Cerebellar cortex (tissue), 1 donor: ENCODE measurements around the gene ANKRD12.
A peak's percentile ranks its signal among the peaks of the same experiment; 100 is the strongest.
"Not testable (repeated sequence)": the region's sequence is repeated elsewhere in the genome, so short reads cannot be mapped to it uniquely, and the experiment has no call there.

Source experiments
- DNase-seq: peaks from one replicate; pipeline ENCODE4 v3.0.0-alpha.2; 2015; ENCODE audit warnings: low spot score

Gene ANKRD12

GRCh38 chr18:9233771-9234440 is 97.3 kb downstream of the ANKRD12 start:
- DNase-seq: no peak

DNA sequence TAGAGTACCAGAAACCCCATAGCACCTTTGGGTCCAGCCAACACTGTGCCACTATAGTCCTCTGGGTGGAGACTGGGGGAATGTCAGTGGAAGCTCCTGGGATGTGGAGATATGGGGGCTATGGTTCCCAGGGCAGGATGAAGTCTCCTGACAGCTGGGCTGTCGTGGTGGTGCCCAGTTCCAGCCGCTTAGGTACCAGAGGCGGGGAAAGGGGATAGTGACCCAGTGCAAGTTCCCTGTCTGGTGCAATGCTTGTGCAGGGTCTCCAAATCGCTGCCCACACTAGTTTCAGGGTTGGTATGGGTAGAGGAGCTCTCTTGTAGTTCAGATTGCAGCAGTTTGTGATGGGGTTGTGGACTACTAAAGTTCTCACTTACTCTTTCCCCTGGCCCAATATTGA is 97.9 kb downstream of the ANKRD12 start:
- no peak for DNase-seq

- DNase-seq: no peak
Observed at GRCh38 chr18:9237981-9238380, 101.4 kb downstream of the ANKRD12 start.

DNA sequence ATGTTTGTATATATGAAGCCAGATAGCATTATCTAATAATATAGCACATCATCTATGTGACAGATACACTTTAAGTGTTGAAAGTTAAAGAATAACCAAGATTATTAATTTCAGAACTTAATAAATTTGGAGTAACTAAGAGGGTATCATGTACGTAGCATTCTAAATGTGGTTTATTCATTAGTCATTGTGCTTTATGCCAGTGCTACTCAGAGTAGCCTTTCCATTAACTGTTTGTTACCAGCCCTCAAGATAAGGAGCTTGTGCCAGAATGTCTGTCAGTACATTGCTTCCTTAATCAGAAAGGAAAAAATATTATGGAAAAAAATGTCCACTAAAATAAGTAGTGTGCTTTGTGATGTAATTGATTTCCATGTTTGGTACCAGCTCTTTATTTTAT is 103.1 kb downstream of the ANKRD12 start:
- no peak for DNase-seq

DNA sequence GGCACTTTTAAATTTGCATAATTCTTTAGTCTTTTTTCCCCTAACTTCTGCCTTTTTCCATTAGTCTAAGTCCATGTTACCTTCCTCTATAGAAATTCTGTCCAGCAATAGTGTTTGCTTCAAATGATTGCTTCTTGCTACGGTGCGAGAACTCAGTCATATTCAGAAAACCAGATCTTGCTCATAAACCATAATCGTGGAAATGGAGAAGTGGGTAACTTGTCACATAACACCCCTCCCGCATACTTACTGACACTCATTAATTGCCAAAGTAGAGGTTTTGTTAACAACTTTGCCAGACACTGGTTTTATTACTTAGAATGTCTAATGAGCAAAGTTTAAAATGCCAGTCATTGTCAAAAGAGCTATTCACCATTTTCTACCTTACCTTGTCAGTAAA is 103.7 kb downstream of the ANKRD12 start:
- DNase-seq: no peak

DNA sequence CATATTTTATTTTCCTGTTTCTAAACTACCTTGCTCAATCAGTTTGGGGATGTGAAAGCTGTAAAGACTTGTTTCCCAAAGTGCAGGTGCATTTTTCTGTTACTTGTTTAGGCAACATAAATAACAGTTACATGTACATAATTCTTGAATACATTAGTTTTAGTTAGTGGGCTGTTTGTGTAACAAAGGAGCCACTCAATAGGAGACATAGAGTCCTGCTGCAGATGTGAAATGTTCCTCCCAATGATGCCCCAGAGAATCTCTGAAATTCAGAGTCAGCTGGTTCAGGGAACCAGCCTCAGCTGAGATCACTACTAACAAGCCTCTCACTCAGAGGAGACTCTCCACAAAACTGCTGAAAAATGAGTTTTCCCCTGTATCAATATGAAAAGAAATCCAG is 106.4 kb downstream of the ANKRD12 start:
- no peak for DNase-seq

- no peak for DNase-seq
Observed at GRCh38 chr18:9244376-9244775, 107.8 kb downstream of the ANKRD12 start.

DNA sequence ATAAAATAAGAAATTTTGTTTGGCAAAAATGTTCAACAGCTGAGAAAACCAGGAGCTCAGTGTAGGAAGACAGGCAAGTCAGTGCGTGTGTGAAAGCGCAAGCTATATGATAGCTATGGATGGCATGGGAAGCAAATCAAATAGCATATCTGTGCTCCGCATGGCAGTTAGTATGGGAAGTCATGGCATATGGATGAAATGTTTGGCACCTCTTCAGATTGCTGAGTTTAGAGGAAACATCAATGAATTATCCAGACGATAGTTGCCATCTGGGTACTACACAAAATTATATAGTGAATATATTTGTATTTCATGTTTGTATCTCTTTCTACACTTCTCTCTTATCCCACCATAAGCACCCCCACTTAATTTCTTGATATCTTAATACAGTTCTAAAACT is 112.1 kb downstream of the ANKRD12 start:
- no peak for DNase-seq

- no peak for DNase-seq
Observed at GRCh38 chr18:9249254-9249653, 112.7 kb downstream of the ANKRD12 start.

GRCh38 chr18:9259173-9259572 is 122.6 kb downstream of the ANKRD12 start:
- no peak for DNase-seq

DNA sequence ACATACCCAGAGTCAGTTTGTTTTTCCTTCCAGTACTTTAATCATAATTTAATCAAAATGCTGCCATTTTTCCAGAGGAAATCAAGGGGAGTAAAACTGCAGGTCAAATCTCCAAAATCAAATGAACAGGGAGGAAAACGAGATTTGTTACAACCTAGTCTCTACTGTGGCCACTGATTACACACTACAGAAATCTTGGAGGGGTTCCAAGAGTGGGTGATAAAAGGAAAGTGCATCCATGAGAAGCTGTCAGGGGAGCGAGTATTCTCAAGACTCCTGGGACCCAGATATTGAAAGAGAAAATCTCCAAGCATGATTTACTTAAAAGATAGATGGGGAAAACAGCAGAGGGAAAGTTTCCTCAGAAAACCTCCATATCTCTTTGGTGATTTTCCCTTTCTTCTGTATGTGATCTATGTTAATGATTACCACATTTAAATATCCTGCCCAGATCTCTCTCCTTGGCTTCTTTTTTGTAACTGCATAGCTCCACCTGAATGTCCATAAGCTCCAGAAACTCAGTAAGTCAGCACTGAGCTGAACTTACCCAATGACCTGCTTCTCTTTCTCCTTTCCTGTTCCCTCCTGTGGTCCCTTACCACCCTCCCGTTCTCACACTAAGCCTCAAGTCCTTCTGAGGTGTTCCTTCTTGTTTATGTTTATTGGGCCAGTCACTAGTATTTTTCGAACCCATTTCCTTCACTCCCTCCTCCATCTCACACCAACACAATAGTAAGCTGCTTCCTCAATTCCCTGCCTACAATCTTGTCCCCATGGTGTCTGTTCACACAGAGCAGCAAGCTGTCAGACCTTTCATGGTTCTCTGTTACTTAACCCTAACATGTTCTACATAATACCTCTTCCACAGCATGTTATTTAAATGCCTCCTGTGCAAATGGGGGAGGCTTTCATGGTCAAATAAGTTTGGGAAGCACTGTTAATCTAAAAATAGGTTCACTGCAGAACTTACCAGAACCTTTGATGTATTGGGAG is 124.1 kb downstream of the ANKRD12 start:
- DNase-seq: peak; percentile 53

GRCh38 chr18:9263264-9263663 is 126.7 kb downstream of the ANKRD12 start:
- DNase-seq: no peak

GRCh38 chr18:9264797-9265196 is 128.2 kb downstream of the ANKRD12 start:
- not testable (repeated sequence) for DNase-seq

- no peak for DNase-seq
Observed at GRCh38 chr18:9273221-9273620, 136.6 kb downstream of the ANKRD12 start.

GRCh38 chr18:9275890-9276289 is 139.3 kb downstream of the ANKRD12 start:
- no peak for DNase-seq

DNA sequence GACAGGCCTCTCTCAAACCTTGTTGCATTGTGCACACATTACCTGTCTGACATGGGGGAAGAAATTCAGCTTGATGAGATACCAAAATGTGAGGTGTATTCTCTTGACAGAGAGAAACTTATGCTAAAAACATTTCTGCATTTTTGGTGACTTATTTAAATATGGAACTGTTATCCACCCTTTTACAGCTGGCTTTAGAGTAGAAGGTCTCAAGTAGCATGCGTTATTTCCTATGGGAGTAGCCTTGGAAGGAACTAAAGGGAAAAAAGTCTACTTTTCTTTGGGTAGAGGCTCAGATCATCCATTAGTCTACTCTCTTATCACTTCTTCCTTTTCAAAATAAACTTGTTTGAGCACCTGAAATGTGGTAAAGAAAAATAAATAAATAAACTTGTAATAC is 141.4 kb downstream of the ANKRD12 start:
- DNase-seq: no peak

GRCh38 chr18:9280849-9281248 is 144.3 kb downstream of the ANKRD12 start:
- DNase-seq: no peak

DNA sequence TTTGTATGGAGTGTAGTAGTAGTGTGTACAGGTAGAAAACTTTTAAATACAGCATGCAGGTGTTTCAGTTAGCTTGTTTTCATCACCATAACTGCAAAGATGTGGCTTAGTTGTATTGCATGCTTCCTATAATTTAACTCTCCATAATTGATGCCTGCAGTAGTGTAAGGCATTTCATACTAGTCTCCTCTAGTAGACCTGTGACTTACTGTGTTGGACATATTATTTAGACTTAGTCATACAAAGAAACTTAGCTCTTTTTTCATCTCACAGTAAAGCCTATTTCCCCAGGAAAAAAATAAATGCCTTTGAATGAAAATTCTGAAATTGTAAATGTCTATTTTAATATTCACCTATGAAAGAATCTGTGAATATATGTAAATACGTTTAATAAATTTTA is 145.2 kb downstream of the ANKRD12 start:
- DNase-seq: no peak

- no peak for DNase-seq
Observed at GRCh38 chr18:9283791-9284190, 147.2 kb downstream of the ANKRD12 start.

DNA sequence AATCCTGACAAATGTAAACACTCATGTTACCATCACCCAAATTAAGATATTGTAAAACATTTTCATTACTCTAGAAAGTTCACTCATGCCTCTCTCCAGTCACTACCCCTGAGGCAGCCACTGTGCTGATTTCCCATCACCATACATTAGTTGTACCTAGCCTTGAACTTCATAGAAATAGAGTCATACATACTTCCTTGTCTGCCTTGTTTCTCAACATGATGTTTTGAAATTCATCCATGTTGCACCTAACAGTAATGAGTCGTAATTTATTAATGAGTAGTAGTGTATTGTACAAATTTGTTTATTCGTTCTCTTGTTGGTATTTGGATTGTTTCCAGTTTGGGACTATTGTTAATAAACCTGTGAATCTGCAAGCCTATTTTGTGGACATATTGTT is 149.0 kb downstream of the ANKRD12 start:
- no peak for DNase-seq

- DNase-seq: no peak
Observed at GRCh38 chr18:9287036-9287435, 150.5 kb downstream of the ANKRD12 start.

GRCh38 chr18:9289698-9290097 is 153.1 kb downstream of the ANKRD12 start:
- DNase-seq: no peak

DNA sequence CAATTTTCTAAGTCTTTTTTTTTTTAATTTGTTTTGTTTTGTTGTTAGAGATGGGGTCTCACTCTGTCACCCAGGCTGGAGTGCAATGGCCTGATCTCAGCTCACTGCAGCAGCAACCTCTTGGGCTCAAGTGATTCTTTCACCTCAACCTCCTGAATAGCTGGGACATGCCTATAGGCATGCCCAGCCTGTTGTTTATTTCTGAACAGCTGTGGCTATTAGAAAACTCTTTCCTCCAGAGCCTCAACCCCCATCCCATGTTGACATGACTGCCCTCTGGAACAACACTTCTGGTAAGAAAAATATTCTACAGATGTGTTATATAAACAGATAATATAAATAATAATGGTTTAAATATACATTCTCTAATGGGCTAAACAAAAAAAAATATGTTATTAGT is 153.6 kb downstream of the ANKRD12 start:
- DNase-seq: no peak
